ENCODE measurements around the gene RTN4RL2. TPM values are rescaled to one million over a fixed set of nuclear protein-coding genes. Genes with fewer than 3 reads are reported as not detected.
A peak's percentile ranks its signal among the peaks of the same experiment; 100 is the strongest.

Gene RTN4RL2
- total and polyA plus RNA-seq, 8 donors, result 0.75 to 8.1 (median 0.78) TPM; not detected in 3

- no peak for TF ChIP-seq EP300 (IDR thresholded peaks at IDR 0.05)
- TF ChIP-seq CTCF (IDR thresholded peaks at IDR 0.05), result no peak
- TF ChIP-seq POLR2A (IDR thresholded peaks at IDR 0.05), result no peak
- TF ChIP-seq POLR2AphosphoS5 (IDR thresholded peaks at IDR 0.05), result no peak
- Histone ChIP-seq H3K27me3 (no peaks in the 10 kb centered on the region), H3K36me3 (peaks cover 0 to 3% (median 0%) of the 10 kb centered on the region in 4 donors), H3K9me3 (no peaks in the 10 kb centered on the region), H3K4me1 (peaks cover 10 to 35% (median 29%) of the 10 kb centered on the region in 4 donors), H3K4me3 (peak overlapping the region; percentile 90 to 95 (median 93)), H3K27ac (peak overlapping the region; percentile 67 to 79 (median 77))
- WGBS, 5 donors, result 3 to 19% (median 12%) methylated on average over 16 to 35 of the region's 35 CpGs
- intact Hi-C loops (cut with DNase I; ENCODE audit: low total_unique reads), result no loop called here
- DNase-seq, result peak; percentile 69 to 76
Measured at GRCh38 chr11:57513911-57514537, 53.7 kb downstream of the RTN4RL2 start.

DNA sequence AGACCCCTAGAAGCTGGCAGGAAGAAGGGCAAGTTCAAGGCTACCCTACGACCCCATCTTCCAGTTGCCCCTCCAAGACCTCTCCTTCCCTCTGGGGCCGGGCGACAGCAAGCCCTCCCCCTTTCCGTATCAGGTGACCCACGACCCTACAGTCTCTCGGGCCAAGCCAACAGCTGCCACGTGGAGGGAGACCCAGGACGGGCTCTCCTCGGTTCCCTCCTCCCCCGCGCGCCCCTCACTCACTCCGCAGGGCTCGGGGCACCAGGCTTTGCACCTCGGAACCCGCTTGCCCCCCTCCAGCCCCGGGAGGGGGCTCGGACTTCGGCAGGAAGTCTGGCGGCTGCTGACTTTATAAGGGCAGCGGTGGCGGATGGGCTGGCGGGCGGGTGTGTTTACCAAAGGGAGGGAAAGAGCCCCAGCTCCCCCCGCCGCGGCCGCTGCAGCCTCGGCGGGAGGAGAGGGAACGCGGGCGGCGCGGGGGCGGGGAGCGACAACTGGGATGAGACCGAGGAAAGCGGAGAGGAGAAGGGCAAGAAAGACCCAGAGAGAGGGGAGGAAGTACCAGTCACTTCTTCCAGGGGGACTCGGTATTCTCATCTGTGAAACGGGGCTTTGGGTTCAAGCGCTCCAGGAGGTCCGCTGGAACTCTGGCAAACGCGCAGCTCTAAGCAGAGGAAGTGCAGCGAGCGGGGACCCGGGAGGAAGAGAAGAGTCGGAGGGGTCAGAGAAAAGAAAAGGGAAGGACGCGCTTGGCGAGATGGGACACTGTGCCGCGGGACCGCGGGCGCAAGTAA lies 54.4 kb downstream of the RTN4RL2 start:
- Histone ChIP-seq H3K4me3 (peak overlapping the region; percentile 90 to 95 (median 93)), H3K27me3 (no peaks in the 10 kb centered on the region), H3K9me3 (no peaks in the 10 kb centered on the region), H3K27ac (peak overlapping the region; percentile 67 to 79 (median 77)), H3K36me3 (peaks cover 0 to 3% (median 0%) of the 10 kb centered on the region in 4 donors), H3K4me1 (peaks cover 10 to 35% (median 29%) of the 10 kb centered on the region in 4 donors)
- DNase-seq, result peak; percentile 69 to 81
- intact Hi-C loops (cut with DNase I; ENCODE audit: low total_unique reads), result no loop called here
- 0 to 1% (median 1%) methylated on average over 39 to 57 of the region's 57 CpGs for WGBS, 5 donors
- no peak for TF ChIP-seq EP300 (IDR thresholded peaks at IDR 0.05)
- TF ChIP-seq POLR2A (IDR thresholded peaks at IDR 0.05), result no peak
- TF ChIP-seq CTCF (IDR thresholded peaks at IDR 0.05), result no peak
- TF ChIP-seq POLR2AphosphoS5 (IDR thresholded peaks at IDR 0.05), result no peak

DNA sequence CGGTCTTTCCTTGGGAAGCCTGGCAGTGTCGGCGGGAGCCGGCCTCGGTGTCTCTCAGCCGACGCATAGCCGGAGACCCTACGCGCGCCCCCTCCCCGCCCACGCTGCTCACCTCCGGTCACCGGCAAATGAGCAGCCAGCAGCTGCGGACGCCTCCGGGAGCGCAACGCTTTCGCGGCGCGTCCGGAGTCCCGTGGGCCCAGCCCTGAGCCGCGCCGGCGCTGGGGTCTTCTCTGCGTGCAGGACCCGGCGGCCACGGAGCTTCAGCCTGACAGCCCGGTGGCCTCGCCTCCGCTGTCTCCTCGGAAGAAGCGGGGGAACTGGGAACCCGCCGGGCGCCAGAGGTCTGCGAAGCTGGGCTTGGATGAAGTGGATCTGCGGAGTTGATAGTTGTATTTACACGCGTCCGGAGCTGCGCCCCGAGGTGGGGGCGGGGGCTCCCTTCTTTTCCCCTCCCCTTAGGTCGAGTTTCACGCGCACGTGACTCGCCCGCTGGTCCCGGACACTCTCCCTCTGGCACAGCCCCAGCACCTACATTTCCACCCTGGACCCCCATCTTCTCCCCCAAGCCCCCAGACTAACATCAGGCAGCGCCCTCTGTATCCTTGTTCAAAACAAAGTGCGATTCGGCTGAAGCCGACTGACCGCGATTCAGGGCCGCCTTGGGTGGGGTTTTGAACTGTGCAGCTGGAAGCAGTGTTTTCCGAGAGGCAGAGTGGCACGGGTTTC lies 55.2 kb downstream of the RTN4RL2 start, which contains the start of gene SLC43A1:
SLC43A1 (minus strand) TSS at position 371 of the 729 bp plus-strand sequence. CDS start 1,591 bp downstream, outside the sequence.
- peaks cover 10 to 35% (median 29%) of the 10 kb centered on the region in 4 donors for H3K4me1 ChIP-seq
- peak within 1 kb of the TSS; percentile 90 to 95 (median 93) for H3K4me3 ChIP-seq
- DNase-seq, result peak; percentile 66 to 84
- TF ChIP-seq CTCF (IDR thresholded peaks at IDR 0.05), result no peak
- no peak for TF ChIP-seq POLR2A (IDR thresholded peaks at IDR 0.05)
- no peak for TF ChIP-seq EP300 (IDR thresholded peaks at IDR 0.05)
- no peak for TF ChIP-seq POLR2AphosphoS5 (IDR thresholded peaks at IDR 0.05)
- peaks cover 0 to 3% (median 0%) of the 10 kb centered on the region in 4 donors for H3K36me3 ChIP-seq
- H3K27ac ChIP-seq, result peak within 1 kb of the TSS; percentile 67 to 79 (median 77)
- no peaks in the 10 kb centered on the region for H3K27me3 ChIP-seq
- WGBS, 5 donors, result 0 to 1% (median 0%) methylated on average over 32 to 66 of the region's 66 CpGs
- no peaks in the 10 kb centered on the region for H3K9me3 ChIP-seq
- intact Hi-C loops (cut with DNase I; ENCODE audit: low total_unique reads), result no loop called here

DNA sequence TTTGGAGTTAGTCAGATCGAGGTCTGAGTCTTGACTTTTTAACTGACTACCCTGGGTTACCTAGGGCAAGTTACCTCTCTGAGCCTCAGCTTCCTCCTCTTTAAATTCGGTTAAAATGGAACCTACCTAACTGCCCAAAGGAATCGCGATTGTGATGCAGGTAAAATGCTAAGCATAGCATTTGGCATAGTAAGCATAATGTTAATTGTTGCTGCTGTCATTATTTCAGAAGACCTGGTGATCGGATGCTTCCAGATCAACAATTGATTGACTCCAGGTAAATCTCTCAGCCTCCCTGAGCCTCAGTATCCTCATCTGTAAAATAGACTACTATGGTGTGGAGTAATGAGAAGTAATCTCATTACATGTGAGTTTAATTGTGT lies 55.7 kb downstream of the RTN4RL2 start:
- TF ChIP-seq EP300 (IDR thresholded peaks at IDR 0.05) (no peak), POLR2AphosphoS5 (IDR thresholded peaks at IDR 0.05) (no peak), CTCF (IDR thresholded peaks at IDR 0.05) (no peak), POLR2A (IDR thresholded peaks at IDR 0.05) (no peak)
- no peak for DNase-seq
- Histone ChIP-seq H3K4me3 (peak overlapping the region; percentile 90 to 95 (median 93)), H3K27ac (peak overlapping the region; percentile 67 to 79 (median 77)), H3K4me1 (peaks cover 10 to 35% (median 29%) of the 10 kb centered on the region in 4 donors), H3K36me3 (peaks cover 0 to 3% (median 0%) of the 10 kb centered on the region in 4 donors), H3K27me3 (no peaks in the 10 kb centered on the region), H3K9me3 (no peaks in the 10 kb centered on the region)
- intact Hi-C loops (cut with DNase I; ENCODE audit: low total_unique reads), result no loop called here
- 10 to 22% (median 19%) methylated on average over 5 of the region's 5 CpGs for WGBS, 5 donors

Data from stomach (tissue), 9 donors.